OCI-LY3 (cell line): ENCODE measurements around the gene VAT1L.

ENCODE experiments used
- H2AFZ ChIP-seq: fragments of 200-600, 300-600 bp; shearing (Covaris generic); 2 replicates; pipeline ENCODE4 v1.6.0; 2014; ENCODE audit warnings: antibody characterized with exemption, low read depth, low read length
- H3K27ac ChIP-seq: fragments of 200-600, 300-600 bp; sonication (generic); 2 replicates; pipeline ENCODE4 v1.5.1; 2014; ENCODE audit warnings: mild to moderate bottlenecking, low read length, moderate library complexity, mixed read lengths
- H3K27me3 ChIP-seq: fragments of 200-600, 300-600 bp; sonication (generic); 2 replicates; pipeline ENCODE4 v1.6.1; 2014; ENCODE audit warnings: low read depth, low read length, mixed read lengths
- H3K36me3 ChIP-seq: fragments of 200-600, 300-600 bp; sonication (generic); replicated peaks from 2 replicates; pipeline ENCODE3; 2014; ENCODE audit warnings: low read depth, low read length, mixed read lengths
- H3K4me1 ChIP-seq: fragments of 300-600, 200-600 bp; sonication (generic); 2 replicates; pipeline ENCODE4 v1.6.1; 2014; ENCODE audit warnings: low read length, mixed read lengths
- H3K4me2 ChIP-seq: fragments of 200-600, 300-600 bp; sonication (generic); 2 replicates; pipeline ENCODE4 v1.6.1; 2014; ENCODE audit warnings: low read length, mixed read lengths
- H3K4me3 ChIP-seq: fragments of 300-600, 200-600 bp; sonication (generic); 2 replicates; pipeline ENCODE4 v1.5.1; 2014; ENCODE audit warnings: antibody characterized with exemption, mild to moderate bottlenecking, low read length, moderate library complexity
- H3K79me2 ChIP-seq: fragments of 300-600, 200-600 bp; shearing (Covaris generic); 2 replicates; pipeline ENCODE4 v1.6.1; 2014; ENCODE audit warnings: mild to moderate bottlenecking, low read length, mixed read lengths
- H3K9ac ChIP-seq: fragments of 300-600, 200-600 bp; shearing (Covaris generic); 2 replicates; pipeline ENCODE4 v1.6.0; 2014; ENCODE audit warnings: mild to moderate bottlenecking, low read length, moderate library complexity
- H3K9me3 ChIP-seq: fragments of 200-600, 300-600 bp; shearing (Covaris generic); 2 replicates; pipeline ENCODE4 v1.6.1; 2014; ENCODE audit warnings: low read length, mixed read lengths; ENCODE audit not compliant: insufficient read depth
- H4K20me1 ChIP-seq: fragments of 200-600, 300-600 bp; sonication (generic); 2 replicates; pipeline ENCODE4 v1.6.1; 2016; ENCODE audit warnings: low read length, mixed read lengths; ENCODE audit not compliant: insufficient read depth
- CTCF ChIP-seq: fragments of 200-600, 300-600 bp; sonication (generic); IDR thresholded peaks from 2 replicates; pipeline ENCODE4 v1.5.1; 2014; ENCODE audit warnings: antibody characterized with exemption, low read length, low read depth
- EZH2phosphoT487 ChIP-seq: fragments of 200-600 bp; shearing (Covaris generic); IDR thresholded peaks from 2 replicates; pipeline ENCODE4 v1.6.1; 2018; ENCODE audit warnings: antibody characterized with exemption, mixed run types, low read depth

VAT1L gene

GRCh38 chr16:77807021-77807420 is 18.7 kb downstream of the VAT1L start:
- H3K79me2 ChIP-seq, result no peaks in the 10 kb centered on the region
- H3K36me3 ChIP-seq, result no peaks in the 10 kb centered on the region
- no peaks in the 10 kb centered on the region for H3K9me3 ChIP-seq
- no peak for TF ChIP-seq EZH2phosphoT487
- no peak for TF ChIP-seq CTCF
- H3K4me3 ChIP-seq, result no peak overlapping the region
- H3K27ac ChIP-seq, result no peak overlapping the region
- H3K9ac ChIP-seq, result no peak overlapping the region
- no peak overlapping the region for H3K4me2 ChIP-seq
- H3K4me1 ChIP-seq, result no peaks in the 10 kb centered on the region
- no peaks in the 10 kb centered on the region for H4K20me1 ChIP-seq
- peaks cover 5% of the 10 kb centered on the region; the same call in 1 of the 2 replicates for H3K27me3 ChIP-seq
- H2AFZ ChIP-seq, result no peak overlapping the region

GRCh38 chr16:77812856-77813500 is 24.6 kb downstream of the VAT1L start:
- Histone ChIP-seq H3K79me2 (no peaks in the 10 kb centered on the region), H3K4me3 (no peak overlapping the region), H3K9me3 (no peaks in the 10 kb centered on the region), H2AFZ (no peak overlapping the region), H3K36me3 (no peaks in the 10 kb centered on the region), H3K9ac (no peak overlapping the region), H3K4me1 (no peaks in the 10 kb centered on the region), H3K27me3 (peaks cover 9% of the 10 kb centered on the region), H3K4me2 (no peak overlapping the region), H4K20me1 (no peaks in the 10 kb centered on the region), H3K27ac (no peak overlapping the region)
- TF ChIP-seq EZH2phosphoT487, result no peak
- no peak for TF ChIP-seq CTCF

GRCh38 chr16:77816293-77816692 is 27.9 kb downstream of the VAT1L start:
- Histone ChIP-seq H3K9ac (no peak overlapping the region), H3K4me2 (no peak overlapping the region), H3K36me3 (no peaks in the 10 kb centered on the region), H3K27me3 (peaks cover 23% of the 10 kb centered on the region), H3K4me3 (no peak overlapping the region), H2AFZ (no peak overlapping the region), H3K9me3 (no peaks in the 10 kb centered on the region), H3K79me2 (no peaks in the 10 kb centered on the region), H4K20me1 (no peaks in the 10 kb centered on the region), H3K4me1 (no peaks in the 10 kb centered on the region), H3K27ac (no peak overlapping the region)
- TF ChIP-seq EZH2phosphoT487 (no peak), CTCF (no peak)

- no peaks in the 10 kb centered on the region for H3K4me1 ChIP-seq
- TF ChIP-seq EZH2phosphoT487 (no peak), CTCF (no peak)
- no peaks in the 10 kb centered on the region for H3K36me3 ChIP-seq
These were observed 32.0 kb downstream of the VAT1L start for GRCh38 chr16:77820340-77820739.

More at GRCh38 chr16:77820340-77820739, 32.0 kb downstream of the VAT1L start:
- Histone ChIP-seq H2AFZ (no peak overlapping the region), H4K20me1 (no peaks in the 10 kb centered on the region), H3K79me2 (no peaks in the 10 kb centered on the region), H3K27me3 (peaks cover 32% of the 10 kb centered on the region), H3K27ac (no peak overlapping the region), H3K9ac (no peak overlapping the region), H3K9me3 (no peaks in the 10 kb centered on the region), H3K4me2 (no peak overlapping the region), H3K4me3 (no peak overlapping the region)
